Effector CD4-positive, alpha-beta T cell (primary cell): ENCODE data around the gene EARS2.
"Not testable (repeated sequence)": the region's sequence is repeated elsewhere in the genome, so short reads cannot be mapped to it uniquely, and the experiment has no call there.

Experiments
- DNase-seq: peaks from one replicate; pipeline ENCODE4 v3.0.0-alpha.2; 2020

EARS2 gene

DNA sequence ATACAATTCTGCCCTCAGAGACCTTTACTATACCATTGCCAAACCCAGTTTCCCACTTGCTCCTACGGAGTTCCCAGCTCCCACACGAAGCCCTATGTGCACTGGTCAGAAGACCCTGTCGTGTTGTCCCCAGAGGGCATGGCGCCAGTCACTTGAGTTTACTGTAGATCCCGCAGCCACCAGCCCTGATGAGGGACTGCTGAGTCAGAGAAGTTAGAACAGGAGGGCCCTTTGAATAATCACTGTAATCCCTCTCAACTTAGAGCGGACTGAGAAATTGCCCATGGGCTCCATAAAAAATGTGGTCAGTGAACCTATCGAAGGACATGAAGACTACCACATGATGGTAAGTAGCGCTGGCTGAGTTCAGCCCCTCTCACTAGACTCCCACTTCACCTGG is 9.6 kb upstream of the EARS2 start:
- DNase-seq, result no peak

DNA sequence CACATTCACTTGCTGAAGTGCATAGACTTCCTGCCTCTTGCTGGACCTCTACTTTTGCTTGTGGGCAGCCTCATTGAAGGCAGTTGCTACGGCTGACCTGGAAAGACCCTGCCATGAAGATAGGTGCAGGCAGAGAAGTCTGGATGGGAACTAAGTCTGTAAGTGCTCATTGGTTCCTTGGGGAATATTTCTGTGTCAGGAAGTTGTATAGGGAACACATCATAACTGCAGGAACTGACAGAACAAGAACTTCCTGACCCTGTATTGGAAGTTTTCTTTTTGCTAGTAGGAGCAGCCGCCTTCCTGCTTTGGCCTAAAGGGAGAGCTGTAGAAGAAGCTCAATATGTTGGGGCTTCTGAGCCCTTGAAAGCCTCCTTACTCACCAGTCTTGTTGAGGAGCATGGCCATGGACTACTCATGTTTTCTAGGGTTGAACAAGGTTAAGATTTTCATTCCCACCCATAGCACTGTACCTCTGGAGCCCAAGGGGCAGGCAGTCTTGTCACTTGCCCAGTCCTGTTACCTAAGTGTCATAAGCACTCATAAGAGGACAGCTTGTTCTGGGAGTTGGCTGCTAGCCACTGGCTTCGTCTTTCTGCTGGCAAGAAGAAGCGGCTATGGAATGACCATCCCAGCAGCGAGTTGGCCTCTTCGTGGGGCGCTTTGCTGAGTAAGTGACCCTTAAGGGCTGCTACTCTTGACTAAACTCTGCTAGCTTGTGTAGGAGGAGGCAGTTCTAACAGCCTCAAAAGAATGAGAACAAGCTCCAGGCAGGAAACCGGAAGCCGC is 7.6 kb upstream of the EARS2 start:
- DNase-seq, result no peak

DNA sequence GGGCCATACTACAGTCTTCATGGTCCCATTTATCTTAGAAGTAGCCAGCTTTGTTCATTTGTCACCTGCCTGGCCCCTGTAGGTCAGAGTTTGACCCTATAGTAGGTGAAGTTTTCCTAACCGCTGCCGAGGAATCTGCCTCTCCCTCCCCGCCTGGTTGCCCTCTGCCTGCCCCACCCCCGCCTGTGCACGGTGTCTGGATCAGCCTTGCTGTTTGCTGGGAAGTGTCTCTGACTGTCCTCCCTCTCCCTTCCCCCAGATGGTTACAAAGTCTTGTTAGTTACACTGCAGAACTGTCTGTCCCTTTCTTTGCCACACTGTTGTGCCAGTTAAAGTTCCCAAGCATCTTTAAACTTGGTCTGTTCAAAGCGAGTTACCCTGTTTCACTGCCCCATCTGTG is 6.0 kb upstream of the EARS2 start:
- DNase-seq, result no peak

DNA sequence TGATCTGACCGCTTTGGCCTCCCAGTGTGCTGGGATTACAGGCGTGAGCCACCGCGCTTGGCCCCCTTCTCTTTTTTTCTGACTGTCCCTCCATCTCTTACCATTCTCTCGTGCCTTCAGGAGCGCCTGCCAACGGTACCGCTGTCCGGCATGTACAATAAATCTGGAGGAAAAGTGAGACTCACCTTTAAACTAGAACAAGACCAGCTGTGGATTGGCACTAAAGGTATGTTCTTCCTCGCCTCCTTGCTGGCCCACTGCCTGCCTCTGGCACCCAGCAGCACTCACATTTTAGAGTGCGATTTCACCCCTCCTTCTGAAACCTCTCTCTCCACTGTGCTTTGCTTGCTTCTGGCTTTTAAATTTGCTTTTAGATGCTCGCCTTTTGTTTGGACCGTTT is 5.4 kb upstream of the EARS2 start:
- DNase-seq, result no peak

DNA sequence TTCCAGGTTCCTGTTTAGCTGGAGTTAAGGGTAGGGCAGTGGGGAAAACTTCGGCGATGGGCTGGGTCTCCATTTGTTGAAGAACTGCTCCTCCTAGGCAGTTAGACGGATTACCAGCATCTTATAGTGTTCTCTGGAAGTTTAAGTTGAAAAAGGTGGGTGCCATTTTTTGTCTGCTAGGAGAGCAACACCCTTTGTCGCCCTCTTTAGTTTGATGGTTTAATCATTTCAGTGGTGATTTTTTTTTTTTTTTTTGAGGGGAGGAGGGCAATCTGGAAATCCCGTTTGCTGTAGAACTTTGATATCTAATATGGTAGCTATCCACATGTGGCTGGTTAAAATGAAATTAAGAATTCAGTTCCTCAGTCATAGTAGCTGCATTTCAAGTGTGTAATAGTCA is 4.4 kb upstream of the EARS2 start:
- DNase-seq, result no peak

DNA sequence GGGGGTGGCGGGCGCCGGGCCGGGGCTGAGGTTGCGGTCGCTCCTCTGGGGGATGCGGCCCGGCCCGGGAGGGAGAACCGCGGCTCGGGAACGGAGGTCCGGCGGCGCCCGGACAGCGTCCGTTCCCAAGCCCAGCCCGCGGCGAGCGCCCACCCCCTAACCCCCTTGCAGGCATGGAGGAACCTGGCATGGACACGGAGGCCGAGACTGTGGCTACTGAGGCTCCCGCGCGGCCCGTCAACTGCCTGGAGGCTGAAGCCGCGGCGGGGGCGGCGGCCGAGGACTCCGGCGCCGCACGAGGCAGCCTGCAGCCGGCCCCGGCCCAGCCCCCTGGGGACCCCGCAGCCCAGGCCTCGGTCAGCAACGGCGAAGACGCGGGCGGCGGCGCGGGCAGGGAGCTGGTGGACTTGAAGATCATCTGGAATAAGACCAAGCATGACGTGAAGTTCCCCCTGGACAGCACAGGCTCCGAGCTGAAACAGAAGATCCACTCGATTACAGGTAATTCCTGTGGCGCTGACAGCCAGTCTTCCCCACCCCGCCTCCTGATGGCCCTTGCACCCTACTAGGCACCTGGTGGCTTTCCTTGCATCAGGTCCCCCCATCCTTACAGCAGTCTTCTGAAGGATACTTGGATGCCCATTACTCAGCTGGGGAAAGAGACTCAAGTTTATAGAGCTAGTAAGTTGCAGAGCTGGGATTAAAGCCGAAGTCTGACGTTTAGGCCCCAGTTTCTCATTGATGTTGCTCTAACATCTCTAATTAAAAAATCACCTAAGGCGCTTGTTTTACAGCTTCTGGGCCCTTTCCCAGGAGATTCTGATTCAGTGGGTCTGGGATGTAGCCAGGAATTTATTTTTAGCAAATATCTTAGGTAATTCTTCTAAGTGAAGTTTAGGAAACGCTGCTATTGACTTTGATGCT is 891 bp upstream of the EARS2 start:
- no peak for DNase-seq

DNA sequence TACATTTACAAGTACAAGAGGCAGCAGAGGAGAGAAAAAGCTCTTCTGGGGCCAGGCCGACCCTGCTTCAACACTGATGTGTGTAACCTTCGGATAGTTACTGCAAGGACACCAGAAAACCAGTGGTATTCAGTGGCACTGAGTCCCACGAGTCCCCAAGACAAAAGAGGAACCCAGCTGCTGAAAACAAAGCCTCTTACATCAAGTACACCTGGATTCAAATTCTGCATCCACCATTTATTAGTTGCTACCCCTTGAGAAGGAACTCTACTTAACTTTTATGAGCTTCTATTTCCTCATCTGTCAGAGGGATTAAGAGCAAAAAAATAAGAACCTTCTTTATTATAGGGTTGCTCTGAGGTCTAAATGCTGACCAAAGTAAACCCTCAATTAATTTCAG is 2.6 kb downstream of the EARS2 start:
- DNase-seq, result no peak

DNA sequence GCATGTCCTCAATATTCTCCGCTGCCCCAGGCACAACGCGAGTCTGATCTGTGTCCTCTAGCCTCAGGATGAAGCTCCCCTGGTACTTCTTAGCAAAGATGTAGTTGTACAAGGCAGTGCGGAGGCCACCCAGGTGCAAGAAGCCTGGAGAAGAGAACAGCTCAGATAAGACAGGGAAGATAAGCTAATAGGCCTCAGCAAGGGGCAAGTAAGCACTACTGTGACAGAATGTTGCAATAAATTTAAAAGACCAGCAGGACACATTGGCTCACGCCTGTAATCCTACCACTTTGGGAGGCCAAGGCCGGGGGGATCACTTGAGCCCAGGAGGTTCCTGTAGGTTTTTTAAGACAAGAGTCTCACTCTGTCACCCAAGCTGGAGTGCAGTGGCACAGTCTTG is 5.0 kb downstream of the EARS2 start:
- no peak for DNase-seq

DNA sequence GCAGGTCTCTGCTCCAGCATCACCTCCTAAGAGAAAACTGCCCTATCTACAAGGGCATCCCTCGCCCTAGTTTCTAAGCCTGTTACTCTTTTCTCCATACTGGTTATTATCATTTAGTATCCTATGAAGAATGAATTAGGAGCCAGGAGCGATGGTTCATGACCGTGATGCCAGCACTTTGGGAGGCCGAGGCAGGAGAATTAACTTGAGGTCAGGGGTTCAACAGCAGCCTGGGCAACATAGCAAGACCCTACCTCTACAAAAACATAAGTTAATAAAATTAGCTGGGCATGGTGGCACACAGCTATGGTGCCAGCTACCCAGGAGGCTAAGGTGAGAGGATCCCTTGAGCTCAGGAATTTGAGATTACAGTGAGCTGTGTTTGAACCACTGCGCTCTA is 7.2 kb downstream of the EARS2 start:
- DNase-seq, result no peak

DNA sequence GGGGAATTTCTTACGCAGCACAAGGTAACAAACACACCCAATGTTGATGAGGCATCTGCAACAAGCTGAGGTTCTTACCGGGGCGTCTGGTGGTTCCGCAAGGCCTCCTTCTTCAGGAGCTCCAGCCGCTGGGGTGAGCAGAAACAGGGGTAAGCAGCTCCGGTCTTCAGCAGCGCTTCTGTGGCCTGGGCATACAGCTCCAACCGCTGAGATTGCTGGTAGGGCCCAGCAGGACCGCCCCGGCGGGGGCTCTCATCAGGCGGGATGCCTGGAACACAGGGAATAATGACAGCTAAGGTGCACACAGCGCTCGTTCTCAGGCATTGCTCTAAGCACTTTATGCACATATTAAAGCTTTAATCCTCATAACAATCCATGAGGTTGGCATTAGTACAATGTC is 12.7 kb downstream of the EARS2 start:
- DNase-seq, result no peak

DNA sequence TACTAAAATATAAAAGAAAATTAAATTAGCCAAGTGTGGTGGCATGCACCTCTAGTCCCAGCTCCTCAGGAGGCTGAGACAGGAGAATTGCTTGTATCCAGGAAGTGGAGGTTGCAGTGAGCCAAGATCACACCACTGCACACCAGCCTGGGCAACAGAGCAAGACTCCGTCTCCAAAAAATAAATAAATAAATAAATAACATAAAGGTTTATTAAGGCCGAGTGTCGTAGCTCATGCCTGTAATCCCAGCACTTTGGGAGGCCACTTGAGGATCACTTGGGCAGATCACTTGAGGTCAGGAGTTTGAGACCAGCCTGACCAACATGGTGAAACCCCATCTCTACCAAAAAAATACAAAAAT is 16.4 kb downstream of the EARS2 start:
- not testable (repeated sequence) for DNase-seq

DNA sequence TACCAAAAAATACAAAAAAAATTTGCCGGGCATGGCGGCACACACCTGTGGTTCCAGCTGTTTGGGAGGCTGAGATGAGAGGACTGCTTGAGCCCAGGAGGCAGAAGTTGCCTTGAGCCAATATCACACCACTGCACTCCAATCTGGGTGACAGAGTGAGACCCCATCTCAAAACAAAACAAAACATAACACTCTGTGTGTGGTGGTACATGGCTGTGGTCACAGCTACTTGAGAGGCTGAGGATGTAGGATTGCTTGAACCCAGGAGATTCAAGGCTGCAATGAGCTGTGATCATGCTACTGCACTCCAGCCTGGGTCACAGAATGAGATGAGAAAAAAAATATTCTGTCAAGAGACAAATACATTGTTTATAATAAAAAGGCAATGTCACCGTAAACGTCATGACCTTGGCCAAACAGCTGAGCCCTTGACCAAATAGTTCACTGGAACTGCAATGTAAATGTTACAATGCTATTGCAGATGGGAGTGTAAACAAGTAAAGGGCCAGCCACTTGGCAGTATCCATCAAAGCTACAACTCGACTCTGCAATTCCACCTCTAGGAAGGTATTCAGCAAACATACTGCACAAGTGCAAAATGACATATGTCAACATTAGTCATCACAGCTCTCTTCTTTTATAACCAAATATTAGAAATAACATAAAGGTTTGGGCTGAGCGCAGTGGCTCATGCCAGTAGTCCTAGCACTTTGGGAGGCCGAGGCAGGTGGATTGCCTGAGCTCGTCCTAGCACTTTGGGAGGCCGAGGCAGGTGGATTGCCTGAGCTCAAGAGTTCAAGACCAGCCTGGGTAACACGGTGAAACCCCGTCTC is 16.9 kb downstream of the EARS2 start:
- DNase-seq, result no peak

DNA sequence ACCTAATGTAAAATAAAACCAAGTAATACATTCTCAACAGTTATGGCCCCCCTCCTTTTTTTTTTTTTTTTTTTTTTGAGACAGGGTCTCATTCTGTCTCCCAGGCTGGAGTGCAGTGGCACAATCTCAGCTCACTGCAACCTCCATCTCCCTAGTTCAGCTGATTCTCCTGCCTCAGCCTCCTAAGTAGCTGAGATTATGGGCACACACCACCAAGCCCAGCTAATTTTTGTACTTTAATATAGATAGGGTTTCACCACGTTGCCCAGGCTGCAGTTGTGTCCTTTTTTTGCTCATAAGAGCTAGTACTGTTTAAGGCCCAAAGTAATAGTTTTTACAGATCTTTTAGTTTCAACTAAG is 18.3 kb downstream of the EARS2 start:
- DNase-seq, result no peak

DNA sequence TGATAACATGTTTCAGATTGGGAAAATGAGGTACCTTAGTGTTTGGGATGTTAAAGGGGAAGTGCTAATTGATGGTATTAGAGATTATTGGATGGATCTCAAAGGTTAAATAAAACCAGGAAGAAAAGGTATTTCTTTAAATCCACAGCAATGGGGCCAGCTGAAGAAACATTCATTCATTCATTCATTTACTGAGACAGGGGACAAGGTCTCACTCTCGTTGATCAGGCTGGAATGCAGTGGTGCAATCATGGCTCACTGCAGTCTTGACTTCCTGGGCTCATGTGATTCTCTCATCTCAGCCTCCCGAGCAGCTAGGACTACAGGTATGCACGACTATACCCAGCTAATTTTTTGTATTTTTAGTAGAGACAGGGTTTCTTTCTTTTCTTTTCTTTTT is 19.8 kb downstream of the EARS2 start:
- DNase-seq, result no peak

DNA sequence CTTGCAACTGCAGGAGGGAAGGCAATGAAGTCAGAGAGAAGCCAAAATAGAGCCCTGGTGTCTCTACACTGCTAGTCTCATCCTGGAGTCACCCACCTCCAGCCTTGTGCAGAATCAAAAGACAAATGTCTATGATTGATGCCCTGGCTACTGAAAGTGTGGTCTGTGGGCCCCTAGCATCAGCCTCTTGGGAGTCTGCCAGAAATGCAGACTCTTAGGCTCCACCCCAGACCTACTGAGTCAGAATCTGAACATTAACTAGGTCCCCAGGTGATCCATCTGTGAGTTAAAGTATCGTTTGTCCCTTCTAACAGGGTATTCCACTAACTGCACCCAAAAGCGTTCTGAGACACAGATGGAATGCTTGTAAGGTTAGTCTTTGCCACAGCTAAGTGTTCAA is 21.2 kb downstream of the EARS2 start:
- no peak for DNase-seq

DNA sequence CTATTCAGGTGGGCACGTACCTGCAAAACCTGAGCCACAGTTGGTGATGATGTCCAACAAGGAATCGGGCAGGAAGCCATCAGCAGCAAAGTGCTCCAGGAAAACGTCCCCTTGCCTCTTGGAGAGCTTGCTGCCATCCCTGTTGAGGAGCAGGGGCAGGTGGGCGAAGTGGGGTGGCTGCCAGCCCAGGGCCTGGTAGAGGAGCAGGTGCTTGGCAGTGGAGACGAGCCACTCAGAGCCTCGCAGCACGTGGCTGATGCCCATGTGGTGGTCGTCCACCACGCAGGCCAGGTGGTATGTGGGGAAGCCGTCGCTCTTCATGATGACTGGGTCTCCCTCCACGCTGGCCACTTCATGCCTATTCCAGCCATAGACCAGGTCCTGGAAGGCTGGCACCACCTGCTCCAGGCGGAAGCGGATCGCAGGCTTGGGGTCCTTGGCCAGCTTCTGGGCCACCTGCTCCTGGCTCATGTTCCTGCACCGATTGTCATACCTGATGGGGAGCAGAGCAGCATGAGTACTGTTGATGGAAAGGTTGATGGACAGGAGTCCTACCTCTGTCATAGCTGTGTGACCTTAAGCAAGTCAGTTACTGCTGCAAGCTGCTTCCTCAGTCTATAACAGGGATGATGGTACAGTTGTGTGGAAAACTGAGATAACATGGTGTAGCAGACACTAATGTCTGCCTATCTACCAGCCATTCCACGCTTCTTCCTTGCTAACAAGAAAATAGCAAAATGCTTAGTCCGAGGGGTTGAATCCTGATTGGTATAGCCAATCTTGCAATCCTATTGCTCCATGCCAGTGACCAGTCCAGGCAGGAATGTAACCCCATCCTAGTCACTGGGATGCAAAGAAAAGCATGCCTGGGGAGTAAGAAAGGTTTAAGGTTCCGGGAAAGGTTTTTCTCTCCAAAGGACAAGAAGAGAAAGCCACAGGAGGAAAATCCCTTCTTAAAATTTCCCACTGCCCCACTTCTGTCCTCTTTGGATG is 22.0 kb downstream of the EARS2 start:
- no peak for DNase-seq

DNA sequence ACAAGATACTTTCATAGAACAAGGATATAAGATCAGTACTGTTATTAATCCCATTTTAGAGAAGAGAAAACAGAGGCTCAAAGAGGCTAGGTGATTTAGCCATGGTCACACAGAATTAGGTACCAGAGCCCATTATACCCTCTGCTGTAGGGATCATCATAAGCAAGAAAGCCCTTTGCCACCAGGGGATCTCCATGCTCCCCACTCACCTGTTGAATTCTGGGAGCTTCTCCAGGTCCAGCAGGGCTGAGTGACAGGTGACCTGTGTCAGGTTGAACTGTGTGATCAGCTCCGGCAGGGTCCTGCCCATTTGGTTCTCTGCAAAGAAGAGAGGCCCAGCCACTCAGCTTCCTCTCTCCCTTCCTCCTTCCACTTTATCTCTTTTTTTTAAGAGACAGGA is 24.7 kb downstream of the EARS2 start:
- no peak for DNase-seq

DNA sequence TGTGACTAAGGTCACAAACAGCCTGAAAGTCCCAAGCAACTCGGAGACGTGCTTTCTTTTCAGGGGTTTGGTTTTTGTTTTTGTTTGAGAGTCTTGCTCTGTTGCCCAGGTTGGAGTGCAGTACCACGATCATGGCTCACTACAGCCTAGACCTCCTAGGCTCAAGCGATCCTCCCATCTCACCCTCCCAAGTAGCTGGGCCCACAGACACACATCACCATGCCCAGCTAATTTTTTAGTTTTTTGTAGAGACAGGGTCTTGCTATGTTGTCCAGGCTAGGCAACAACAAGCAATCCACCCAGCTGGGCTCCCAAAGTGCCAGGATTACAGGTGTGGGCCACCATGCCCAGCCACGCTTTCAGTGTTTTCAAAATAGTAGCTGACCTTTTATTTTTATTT is 27.1 kb downstream of the EARS2 start:
- no peak for DNase-seq

DNA sequence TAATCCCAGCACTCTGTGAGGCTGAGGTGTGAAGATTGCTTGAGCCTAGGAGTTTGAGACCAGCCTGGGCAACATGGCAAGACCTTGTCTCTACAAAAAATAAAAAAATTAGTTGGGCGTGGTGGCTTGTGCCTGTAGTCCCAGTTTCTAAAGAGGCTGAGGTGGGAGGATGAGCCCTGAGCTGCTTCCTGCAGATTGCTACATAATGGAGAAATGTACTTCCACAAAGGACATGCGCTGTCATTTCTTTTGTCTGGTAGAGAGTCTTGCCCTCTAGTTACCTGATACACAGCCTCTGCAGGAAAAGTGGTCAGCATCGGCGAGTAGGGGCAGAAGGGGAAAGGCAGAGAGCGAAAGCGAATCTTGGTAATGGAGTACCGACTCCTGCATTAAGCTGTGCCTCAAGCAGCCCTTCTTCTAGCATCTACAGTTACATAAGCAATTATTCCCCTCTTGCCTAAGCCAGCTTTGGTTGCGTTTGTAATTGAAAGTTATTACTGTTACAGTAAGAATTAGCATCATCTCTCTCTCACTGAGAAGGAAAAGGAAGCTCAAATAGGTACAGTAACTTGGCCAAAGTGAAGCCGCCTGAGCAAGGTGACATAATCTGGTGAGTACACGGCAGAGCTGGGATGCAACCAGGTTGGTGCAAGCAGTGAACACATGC is 28.4 kb downstream of the EARS2 start:
- DNase-seq, result no peak

DNA sequence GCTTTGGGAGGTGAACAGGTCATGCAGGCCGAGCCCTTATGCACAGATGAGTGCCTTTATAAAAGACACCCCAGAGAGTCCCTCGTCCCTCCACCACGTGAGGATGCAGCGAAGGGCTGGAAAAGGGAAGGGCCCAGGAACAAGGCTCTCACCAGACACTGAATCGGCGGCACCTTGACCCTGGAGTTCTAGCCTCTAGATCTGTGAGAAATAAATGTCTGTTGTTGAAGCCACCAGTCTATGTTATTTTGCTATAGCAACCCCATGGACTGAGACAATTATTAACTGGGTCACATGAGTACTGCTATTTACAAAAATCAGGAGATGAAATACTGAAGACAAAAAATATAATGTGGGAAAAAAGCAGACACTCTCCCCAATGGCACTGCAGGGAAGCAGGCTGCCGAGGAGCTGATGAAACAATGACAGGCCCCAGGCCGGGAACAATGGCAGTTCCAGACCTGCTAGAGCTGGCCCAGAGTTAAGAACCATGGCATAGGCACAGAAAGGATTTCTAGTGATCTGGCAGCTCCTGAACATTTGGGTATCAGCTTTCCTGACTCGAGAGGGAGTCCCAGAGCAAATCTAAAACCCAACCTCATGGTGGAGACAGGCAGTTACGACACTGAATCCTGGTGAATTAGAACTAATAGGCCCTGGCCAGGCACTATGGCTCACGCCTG is 29.0 kb downstream of the EARS2 start:
- no peak for DNase-seq

DNA sequence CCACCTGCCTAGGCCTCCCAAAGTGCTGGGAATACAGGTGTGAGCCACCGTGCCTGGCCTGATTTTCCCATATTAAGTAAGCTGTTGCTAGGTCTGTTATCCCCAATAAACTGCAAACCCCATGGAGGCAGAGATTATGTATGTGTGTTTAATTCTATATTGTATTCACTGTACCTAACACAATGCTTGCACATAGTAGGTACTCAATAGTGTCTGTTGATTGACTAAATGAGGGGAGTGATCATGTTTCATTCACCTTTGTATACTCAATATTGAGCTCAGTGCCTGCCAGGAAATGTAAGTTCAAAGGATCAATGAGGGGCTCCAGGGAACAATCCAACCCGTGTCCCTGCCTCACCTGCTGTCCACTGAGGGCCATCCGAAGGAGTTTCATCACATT is 32.3 kb downstream of the EARS2 start:
- DNase-seq, result no peak
